ENCODE data around the gene RAPH1.
A peak's percentile ranks its signal among the peaks of the same experiment; 100 is the strongest.

Gene RAPH1

DNA sequence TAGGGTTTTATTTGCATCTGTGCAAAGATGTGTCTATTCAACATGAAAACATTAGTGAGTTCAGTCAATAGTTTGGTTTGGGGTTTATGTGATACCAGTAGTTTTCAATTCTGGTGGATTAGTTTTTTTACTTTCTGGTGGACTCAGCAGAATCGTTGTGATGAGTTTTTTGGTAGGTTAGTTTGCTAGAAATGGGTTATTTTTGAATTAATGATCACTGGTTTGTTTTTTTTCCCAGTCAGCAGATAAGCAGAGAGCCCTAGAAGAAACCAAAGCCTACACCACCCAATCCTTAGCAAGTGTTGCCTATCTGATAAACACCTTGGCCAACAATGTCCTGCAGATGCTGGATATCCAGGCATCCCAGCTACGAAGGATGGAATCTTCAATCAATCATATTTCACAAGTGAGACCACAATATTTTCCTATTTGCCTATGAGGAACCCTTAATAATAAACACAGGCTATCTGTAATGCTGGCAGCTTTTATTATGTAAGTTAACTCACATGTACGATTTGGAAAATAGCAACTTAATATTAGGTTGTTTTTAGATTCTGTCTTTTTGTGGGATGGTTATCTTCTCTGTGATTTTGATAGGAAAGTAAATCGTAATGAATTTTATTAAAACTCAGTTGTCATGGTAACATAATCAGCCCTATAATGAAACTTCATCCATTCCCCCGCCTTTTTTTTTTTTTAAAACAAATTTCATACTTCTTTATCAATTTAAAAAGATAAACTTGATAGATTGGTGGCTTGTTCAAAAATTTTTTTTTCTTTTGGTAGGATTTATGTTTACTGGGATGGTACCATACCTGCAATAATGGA lies 168.2 kb downstream of the RAPH1 start:
- Histone ChIP-seq H3K4me3 (no peak overlapping the region), H3K4me1 (peaks cover 0 to 17% (median 3%) of the 10 kb centered on the region in 4 donors), H3K36me3 (peaks cover 0 to 6% (median 0%) of the 10 kb centered on the region in 3 donors), H3K27ac (no peak overlapping the region), H3K27me3 (no peaks in the 10 kb centered on the region), H3K9me3 (no peaks in the 10 kb centered on the region)
- no peak for DNase-seq
- intact Hi-C loops (cut with DNase I; ENCODE audit: low total_unique reads) = no loop called here
- TF ChIP-seq, protein P1, sequence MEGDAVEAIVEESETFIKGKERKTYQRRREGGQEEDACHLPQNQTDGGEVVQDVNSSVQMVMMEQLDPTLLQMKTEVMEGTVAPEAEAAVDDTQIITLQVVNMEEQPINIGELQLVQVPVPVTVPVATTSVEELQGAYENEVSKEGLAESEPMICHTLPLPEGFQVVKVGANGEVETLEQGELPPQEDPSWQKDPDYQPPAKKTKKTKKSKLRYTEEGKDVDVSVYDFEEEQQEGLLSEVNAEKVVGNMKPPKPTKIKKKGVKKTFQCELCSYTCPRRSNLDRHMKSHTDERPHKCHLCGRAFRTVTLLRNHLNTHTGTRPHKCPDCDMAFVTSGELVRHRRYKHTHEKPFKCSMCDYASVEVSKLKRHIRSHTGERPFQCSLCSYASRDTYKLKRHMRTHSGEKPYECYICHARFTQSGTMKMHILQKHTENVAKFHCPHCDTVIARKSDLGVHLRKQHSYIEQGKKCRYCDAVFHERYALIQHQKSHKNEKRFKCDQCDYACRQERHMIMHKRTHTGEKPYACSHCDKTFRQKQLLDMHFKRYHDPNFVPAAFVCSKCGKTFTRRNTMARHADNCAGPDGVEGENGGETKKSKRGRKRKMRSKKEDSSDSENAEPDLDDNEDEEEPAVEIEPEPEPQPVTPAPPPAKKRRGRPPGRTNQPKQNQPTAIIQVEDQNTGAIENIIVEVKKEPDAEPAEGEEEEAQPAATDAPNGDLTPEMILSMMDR (IDR thresholded peaks at IDR 0.05) = no peak

DNA sequence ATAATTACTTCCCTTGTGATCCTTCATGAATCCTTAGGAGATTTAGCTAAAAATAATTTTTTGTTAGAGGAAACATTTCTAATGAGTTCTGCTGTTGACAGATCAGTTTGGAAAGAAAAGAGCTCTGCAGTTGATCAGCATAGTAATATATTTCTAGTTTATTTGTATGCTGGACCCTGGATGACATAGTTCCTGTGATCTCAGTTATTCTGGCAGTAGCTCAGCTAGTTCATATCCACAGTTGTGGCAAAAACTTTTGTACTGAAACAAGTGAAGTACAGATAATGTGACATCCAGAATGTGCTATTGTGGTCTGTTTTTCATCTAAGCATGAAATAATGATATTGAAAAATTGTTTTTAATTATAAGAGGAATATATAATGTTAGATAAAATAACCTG lies 173.2 kb downstream of the RAPH1 start:
- H3K4me3 ChIP-seq = no peak overlapping the region
- no peaks in the 10 kb centered on the region for H3K36me3 ChIP-seq
- TF ChIP-seq, protein P1 (IDR thresholded peaks at IDR 0.05) = no peak
- DNase-seq = no peak
- no peaks in the 10 kb centered on the region for H3K27me3 ChIP-seq
- H3K27ac ChIP-seq = peak overlapping the region in 1 of 2 donors; percentile 0
- no peaks in the 10 kb centered on the region for H3K9me3 ChIP-seq
- peaks cover 0 to 18% (median 5%) of the 10 kb centered on the region in 4 donors for H3K4me1 ChIP-seq
- intact Hi-C loops (cut with DNase I; ENCODE audit: low total_unique reads) = no loop called here

DNA sequence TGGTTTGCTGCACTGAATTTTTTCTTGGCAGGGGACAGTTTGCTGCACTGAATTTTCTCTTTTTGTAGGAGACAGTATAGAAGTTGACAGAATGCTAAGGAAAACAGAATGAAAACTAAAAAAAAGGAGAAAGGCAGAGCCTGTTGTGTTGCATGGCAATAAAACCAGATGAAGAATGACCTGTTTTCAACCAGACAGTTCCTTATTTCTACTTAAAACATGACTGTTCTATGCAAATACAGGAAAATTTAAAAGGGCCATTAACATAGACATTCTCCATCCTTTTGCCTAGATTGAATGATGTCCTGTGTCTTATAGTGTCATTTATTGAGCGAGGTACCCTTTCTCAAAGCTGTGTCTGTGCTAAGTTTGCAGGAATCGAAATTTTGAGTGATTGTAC lies 173.6 kb downstream of the RAPH1 start:
- TF ChIP-seq, protein P1 (IDR thresholded peaks at IDR 0.05) = no peak
- Histone ChIP-seq H3K4me1 (peaks cover 0 to 18% (median 5%) of the 10 kb centered on the region in 4 donors), H3K36me3 (no peaks in the 10 kb centered on the region), H3K9me3 (no peaks in the 10 kb centered on the region), H3K27ac (peak overlapping the region in 1 of 2 donors; percentile 0), H3K27me3 (no peaks in the 10 kb centered on the region), H3K4me3 (no peak overlapping the region)
- no peak for DNase-seq
- intact Hi-C loops (cut with DNase I; ENCODE audit: low total_unique reads) = no loop called here

DNA sequence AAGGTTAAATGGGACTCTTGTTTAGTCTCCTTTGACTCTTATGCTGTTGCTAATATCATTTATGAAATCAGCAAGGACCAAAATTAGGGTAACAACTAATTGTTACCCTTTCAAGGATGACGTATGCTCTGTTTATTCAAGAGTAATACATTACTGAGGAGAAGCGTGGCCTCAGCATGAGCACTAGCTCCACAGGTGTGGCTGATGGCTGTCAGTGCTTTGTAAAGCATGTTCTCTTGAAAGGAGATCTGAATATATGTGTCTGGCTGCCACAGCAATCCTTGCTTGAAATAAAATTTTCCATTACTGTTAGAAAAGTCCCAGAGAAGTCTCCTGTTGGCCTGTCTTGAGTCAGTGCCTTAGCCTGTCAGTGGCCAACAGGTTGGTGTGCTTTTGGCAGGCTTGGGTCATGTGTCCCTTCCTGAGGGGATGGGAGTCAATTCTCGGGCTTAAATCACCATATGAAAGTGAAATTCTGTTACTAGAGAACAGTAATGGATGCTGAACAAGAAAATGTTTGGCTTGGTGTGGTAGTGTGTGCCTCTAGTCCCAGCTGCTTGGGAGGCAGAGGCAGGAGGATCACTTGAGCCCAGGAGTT lies 174.2 kb downstream of the RAPH1 start:
- Histone ChIP-seq H3K27me3 (no peaks in the 10 kb centered on the region), H3K4me3 (no peak overlapping the region), H3K36me3 (no peaks in the 10 kb centered on the region), H3K27ac (peak overlapping the region in 1 of 2 donors; percentile 0), H3K9me3 (no peaks in the 10 kb centered on the region), H3K4me1 (peaks cover 0 to 18% (median 5%) of the 10 kb centered on the region in 4 donors)
- TF ChIP-seq, protein P1 (IDR thresholded peaks at IDR 0.05) = no peak
- intact Hi-C loops (cut with DNase I; ENCODE audit: low total_unique reads) = no loop called here
- DNase-seq = no peak

DNA sequence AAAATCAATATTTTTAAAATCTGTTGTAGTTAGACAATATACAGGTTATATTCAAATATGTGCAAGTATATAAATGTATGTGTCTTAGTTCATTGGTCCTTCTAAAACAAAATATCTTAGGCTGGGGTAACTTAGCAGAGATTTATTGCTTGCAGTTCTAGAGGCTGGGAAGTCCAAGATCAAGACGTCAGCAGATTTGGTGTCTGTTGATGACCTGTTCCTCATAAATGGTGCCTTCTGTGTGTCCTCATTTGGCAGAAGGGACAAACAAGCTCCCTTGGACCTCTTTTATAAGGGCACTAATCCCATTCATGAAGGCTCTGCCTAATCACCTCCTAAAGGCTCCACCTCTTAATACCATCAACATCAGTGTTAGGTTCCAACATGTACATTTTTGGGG lies 175.7 kb downstream of the RAPH1 start:
- Histone ChIP-seq H3K4me1 (peaks cover 0 to 18% (median 5%) of the 10 kb centered on the region in 4 donors), H3K4me3 (no peak overlapping the region), H3K36me3 (no peaks in the 10 kb centered on the region), H3K9me3 (no peaks in the 10 kb centered on the region), H3K27ac (no peak overlapping the region), H3K27me3 (no peaks in the 10 kb centered on the region)
- TF ChIP-seq, protein P1 (IDR thresholded peaks at IDR 0.05) = no peak
- intact Hi-C loops (cut with DNase I; ENCODE audit: low total_unique reads) = no loop called here
- no peak for DNase-seq

All from tibial artery (tissue), 4 donors.